Nephron (organoid): Measurements from ENCODE around the gene SLC17A8.

Experiments used
- H3K27ac Mint-ChIP-seq, 3 experiments: 2 replicates each; pipeline ENCODE4 v1.8.0; 2020; ENCODE audit warnings: mixed read lengths in 3 of 3, mild to moderate bottlenecking in 2 of 3, moderate library complexity in 1 of 3
- H3K27me3 Mint-ChIP-seq: 2 replicates; pipeline ENCODE4 v1.8.0; 2021; ENCODE audit warnings: low read depth, mild to moderate bottlenecking, moderate library complexity, mixed read lengths
- H3K36me3 Mint-ChIP-seq: 2 replicates; pipeline ENCODE4 v1.8.0; 2020; ENCODE audit warnings: low read depth, mixed read lengths
- H3K4me1 Mint-ChIP-seq: 2 replicates; pipeline ENCODE4 v1.8.0; 2020; ENCODE audit warnings: mixed read lengths
- H3K4me3 Mint-ChIP-seq, 3 experiments: 2 replicates each; pipeline ENCODE4 v1.8.0; 2020; ENCODE audit warnings: mild to moderate bottlenecking in 3 of 3, mixed read lengths in 3 of 3, moderate library complexity in 2 of 3
- H3K9me3 Mint-ChIP-seq: 2 replicates; pipeline ENCODE4 v1.8.0; 2020; ENCODE audit warnings: mixed read lengths
- CTCF ChIP-seq, 3 experiments: fragments of 200-600 bp; sonication (generic); IDR thresholded peaks; one replicate each; pipeline ENCODE4 v1.5.0; 2021; ENCODE audit warnings: antibody characterized with exemption in 3 of 3; ENCODE audit not compliant: unreplicated experiment in 3 of 3

SLC17A8 gene

GRCh38 chr12:100384559-100384935, 27.7 kb downstream of the SLC17A8 start:
- no peak overlapping the region for H3K27ac Mint-ChIP-seq
- H3K4me3 Mint-ChIP-seq = no peak overlapping the region
- no peak for TF ChIP-seq CTCF (IDR thresholded peaks at IDR 0.05; ENCODE audit: unreplicated experiment in 3 of 3)
- H3K36me3 Mint-ChIP-seq = no peaks in the 10 kb centered on the region
- H3K4me1 Mint-ChIP-seq = no peaks in the 10 kb centered on the region
- H3K27me3 Mint-ChIP-seq = no peaks in the 10 kb centered on the region
- H3K9me3 Mint-ChIP-seq = no peaks in the 10 kb centered on the region

- no peaks in the 10 kb centered on the region for H3K4me1 Mint-ChIP-seq
Observed at GRCh38 chr12:100388382-100388781, 31.5 kb downstream of the SLC17A8 start.

GRCh38 chr12:100391856-100392255, 35.0 kb downstream of the SLC17A8 start:
- Mint-ChIP-seq H3K27me3 (no peaks in the 10 kb centered on the region), H3K36me3 (no peaks in the 10 kb centered on the region), H3K9me3 (no peaks in the 10 kb centered on the region), H3K4me1 (no peaks in the 10 kb centered on the region), H3K4me3 (no peak overlapping the region), H3K27ac (no peak overlapping the region)
- no peak for TF ChIP-seq CTCF (IDR thresholded peaks at IDR 0.05; ENCODE audit: unreplicated experiment in 3 of 3)

More at GRCh38 chr12:100388382-100388781, 31.5 kb downstream of the SLC17A8 start:
- no peaks in the 10 kb centered on the region for H3K27me3 Mint-ChIP-seq
- H3K4me3 Mint-ChIP-seq = no peak overlapping the region
- H3K9me3 Mint-ChIP-seq = no peaks in the 10 kb centered on the region
- H3K36me3 Mint-ChIP-seq = no peaks in the 10 kb centered on the region
- TF ChIP-seq CTCF (IDR thresholded peaks at IDR 0.05; ENCODE audit: unreplicated experiment in 3 of 3) = no peak
- no peak overlapping the region for H3K27ac Mint-ChIP-seq

- H3K4me3 Mint-ChIP-seq = no peak overlapping the region
- no peaks in the 10 kb centered on the region for H3K27me3 Mint-ChIP-seq
- H3K4me1 Mint-ChIP-seq = no peaks in the 10 kb centered on the region
- H3K9me3 Mint-ChIP-seq = no peaks in the 10 kb centered on the region
- H3K36me3 Mint-ChIP-seq = no peaks in the 10 kb centered on the region
- H3K27ac Mint-ChIP-seq = no peak overlapping the region
- TF ChIP-seq CTCF (IDR thresholded peaks at IDR 0.05; ENCODE audit: unreplicated experiment in 3 of 3) = no peak
Observed at GRCh38 chr12:100393200-100393599, 36.3 kb downstream of the SLC17A8 start.

- no peaks in the 10 kb centered on the region for H3K36me3 Mint-ChIP-seq
- no peaks in the 10 kb centered on the region for H3K27me3 Mint-ChIP-seq
- H3K27ac Mint-ChIP-seq = no peak overlapping the region
- H3K4me1 Mint-ChIP-seq = no peaks in the 10 kb centered on the region
- no peak overlapping the region for H3K4me3 Mint-ChIP-seq
- TF ChIP-seq CTCF (IDR thresholded peaks at IDR 0.05; ENCODE audit: unreplicated experiment in 3 of 3) = no peak
- H3K9me3 Mint-ChIP-seq = no peaks in the 10 kb centered on the region
Observed at GRCh38 chr12:100395811-100396210, 38.9 kb downstream of the SLC17A8 start.

- Mint-ChIP-seq H3K4me1 (no peaks in the 10 kb centered on the region), H3K36me3 (no peaks in the 10 kb centered on the region), H3K27ac (no peak overlapping the region)
Observed at GRCh38 chr12:100398307-100398706, 41.4 kb downstream of the SLC17A8 start.

More at GRCh38 chr12:100398307-100398706, 41.4 kb downstream of the SLC17A8 start:
- H3K9me3 Mint-ChIP-seq = no peaks in the 10 kb centered on the region
- no peak for TF ChIP-seq CTCF (IDR thresholded peaks at IDR 0.05; ENCODE audit: unreplicated experiment in 3 of 3)
- no peaks in the 10 kb centered on the region for H3K27me3 Mint-ChIP-seq
- H3K4me3 Mint-ChIP-seq = no peak overlapping the region
